SK-N-SH (cell line): ENCODE measurements around the gene NEURL1. TPM values are rescaled to one million over a fixed set of nuclear protein-coding genes. Genes with fewer than 3 reads are reported as not detected.

Experiments
- CTCF ChIA-PET: fragments of 300-600, 350-600 bp; formaldehyde crosslinking; extraction: SDS; loops from one replicate; lab custom pipeline; 2021; lab: Yijun Ruan, JAX
- POLR2A ChIA-PET: fragments of 350-600 bp; sonication (Branson Sonifier 250); formaldehyde crosslinking; extraction: SDS; loops from one replicate; lab custom pipeline; 2020; ENCODE audit warnings: antibody characterized with exemption, inconsistent platforms; lab: Yijun Ruan, JAX
- DNase-seq: peaks from one replicate; pipeline ENCODE4 v3.0.0; 2012
- H2AFZ ChIP-seq: fragments of 200-600 bp; sonication (generic); 2 replicates; pipeline ENCODE4 v1.8.1; 2016; ENCODE audit warnings: antibody characterized with exemption, mild to moderate bottlenecking, low read depth
- H3F3A ChIP-seq: fragments of 200-600 bp; sonication (generic); replicated peaks from 2 replicates; pipeline ENCODE3; 2016; ENCODE audit warnings: antibody characterized with exemption, mild to moderate bottlenecking; ENCODE audit not compliant: insufficient read depth
- H3K27ac ChIP-seq, 2 experiments: fragments of 200-500 bp in 1 of 2; fragments of 200-600 bp in 1 of 2; sonication (Bioruptor generic) in 1 of 2; sonication (generic), shearing (Covaris generic) in 1 of 2; 2 replicates each; pipeline versions ENCODE4 v1.5.1 to v1.6.1; 2014 to 2016; ENCODE audit warnings: low read depth in 2 of 2, inconsistent platforms in 1 of 2, low read length in 1 of 2, mild to moderate bottlenecking in 1 of 2, mixed read lengths in 1 of 2
- H3K27me3 ChIP-seq: fragments of 200-600 bp; sonication (generic), shearing (Covaris generic); 2 replicates; pipeline ENCODE4 v1.6.1; 2016; ENCODE audit warnings: mixed run types; ENCODE audit not compliant: insufficient read depth
- H3K36me3 ChIP-seq, 2 experiments: fragments of 200-500 bp in 1 of 2; fragments of 200-600 bp in 1 of 2; sonication (Bioruptor generic) in 1 of 2; sonication (generic) in 1 of 2; replicated peaks in 1 of 2; 2 replicates each; pipeline versions ENCODE3 to v1.5.1; 2014 to 2016; ENCODE audit warnings: low read length in 1 of 2, mild to moderate bottlenecking in 1 of 2; ENCODE audit not compliant: insufficient read depth in 2 of 2, control insufficient read depth in 1 of 2
- H3K4me1 ChIP-seq, 2 experiments: fragments of 200-500 bp in 1 of 2; fragments of 200-600 bp in 1 of 2; sonication (Bioruptor generic) in 1 of 2; sonication (generic), shearing (Covaris generic) in 1 of 2; 2 replicates each; pipeline versions ENCODE4 v1.5.1 to v1.6.1; 2014 to 2016; ENCODE audit warnings: low read depth in 1 of 2, low read length in 1 of 2, mixed run types in 1 of 2; ENCODE audit not compliant: insufficient read depth in 2 of 2, control insufficient read depth in 1 of 2
- H3K4me2 ChIP-seq: fragments of 200-600 bp; sonication (generic), shearing (Covaris generic); 2 replicates; pipeline ENCODE4 v1.6.1; 2017; ENCODE audit warnings: mixed run types
- H3K4me3 ChIP-seq, 2 experiments: fragments of 200-500 bp in 1 of 2; fragments of 200-600 bp in 1 of 2; sonication (Bioruptor generic) in 1 of 2; sonication (generic), shearing (Covaris generic) in 1 of 2; 2 replicates each; pipeline versions ENCODE4 v1.5.1 to v1.8.1; 2014 to 2016; ENCODE audit warnings: low read depth in 2 of 2, inconsistent platforms in 1 of 2, low read length in 1 of 2, mild to moderate bottlenecking in 1 of 2, mixed read lengths in 1 of 2, moderate library complexity in 1 of 2
- H3K79me2 ChIP-seq: fragments of 200-600 bp; sonication (generic); 2 replicates; pipeline ENCODE4 v1.8.1; 2017; ENCODE audit warnings: mild to moderate bottlenecking; ENCODE audit not compliant: insufficient read depth
- H3K9ac ChIP-seq: fragments of 200-600 bp; sonication (generic); 2 replicates; pipeline ENCODE4 v1.6.1; 2017; ENCODE audit warnings: mixed run types
- H3K9me2 ChIP-seq: fragments of 200-600 bp; sonication (generic); 2 replicates; pipeline ENCODE4 v1.6.1; 2017; ENCODE audit warnings: mixed run types
- H3K9me3 ChIP-seq: fragments of 200-600 bp; sonication (generic); 2 replicates; pipeline ENCODE4 v1.6.1; 2017; ENCODE audit warnings: mixed run types, mild to moderate bottlenecking, moderate library complexity
- H4K20me1 ChIP-seq: fragments of 200-600 bp; sonication (generic); 2 replicates; pipeline ENCODE4 v1.6.1; 2017; ENCODE audit warnings: mild to moderate bottlenecking, mixed run types; ENCODE audit not compliant: insufficient read depth
- ELF1 ChIP-seq: IDR thresholded peaks from 2 replicates; pipeline ENCODE4 v1.4.0; 2012
- EP300 ChIP-seq, 2 experiments: IDR thresholded peaks; 2 replicates each; pipeline versions ENCODE4 v1.4.0 to v1.6.1; 2012; ENCODE audit warnings: borderline replicate concordance in 1 of 2, low read depth in 1 of 2, low read length in 1 of 2
- EZH2phosphoT487 ChIP-seq: fragments of 200-600 bp; sonication (generic); IDR thresholded peaks from 2 replicates; pipeline ENCODE4 v1.6.1; 2017; ENCODE audit warnings: low read depth, mixed run types, mild to moderate bottlenecking, antibody characterized with exemption, moderate library complexity, borderline replicate concordance
- FOSL2 ChIP-seq: IDR thresholded peaks from 2 replicates; pipeline ENCODE4 v1.4.0; 2012; ENCODE audit warnings: low read depth, mild to moderate bottlenecking, moderate library complexity, borderline replicate concordance
- FOXJ3 ChIP-seq: sonication (generic); formaldehyde crosslinking; IDR thresholded peaks from 2 replicates; pipeline ENCODE4 v1.5.1; 2020; ENCODE audit warnings: mild to moderate bottlenecking, missing genetic modification reagents
- GATA2 ChIP-seq: sonication (generic); formaldehyde crosslinking; IDR thresholded peaks from 2 replicates; pipeline ENCODE4 v1.5.0; 2020; ENCODE audit warnings: mild to moderate bottlenecking, missing genetic modification reagents
- JUND ChIP-seq: IDR thresholded peaks from 2 replicates; pipeline ENCODE4 v1.4.0; 2012
- MAX ChIP-seq: IDR thresholded peaks from 2 replicates; pipeline ENCODE4 v1.4.0; 2012; ENCODE audit warnings: low read depth
- MEF2A ChIP-seq: IDR thresholded peaks from 2 replicates; pipeline ENCODE4 v1.4.0; 2012; ENCODE audit warnings: low read depth, borderline replicate concordance
- MXI1 ChIP-seq: IDR thresholded peaks from 2 replicates; pipeline ENCODE4 v1.6.1; 2012; ENCODE audit warnings: mild to moderate bottlenecking, low read depth, low read length, improper control_type of control experiment
- NRF1 ChIP-seq: IDR thresholded peaks from 2 replicates; pipeline ENCODE4 v1.6.1; 2012; ENCODE audit warnings: low read depth, mild to moderate bottlenecking, low read length
- PBX3 ChIP-seq: IDR thresholded peaks from 2 replicates; pipeline ENCODE4; 2012
- POLR2AphosphoS5 ChIP-seq: IDR thresholded peaks from 2 replicates; pipeline ENCODE4 v1.6.1; 2012; ENCODE audit warnings: low read depth, low read length
- RAD21 ChIP-seq: IDR thresholded peaks from 2 replicates; pipeline ENCODE4 v1.6.1; 2012; ENCODE audit warnings: mild to moderate bottlenecking, low read length
- RCOR1 ChIP-seq: fragments of 150-350 bp; IDR thresholded peaks from 2 replicates; pipeline ENCODE4 v1.6.1; 2017; ENCODE audit warnings: antibody characterized with exemption, low read length
- RFX5 ChIP-seq: IDR thresholded peaks from 2 replicates; pipeline ENCODE4 v1.6.1; 2012; ENCODE audit warnings: mild to moderate bottlenecking, improper control_type of control experiment, low read length
- SMC3 ChIP-seq: IDR thresholded peaks from 2 replicates; pipeline ENCODE4 v1.6.1; 2012; ENCODE audit warnings: low read depth, low read length, improper control_type of control experiment
- TAF1 ChIP-seq: IDR thresholded peaks from 2 replicates; pipeline ENCODE4 v1.6.1; 2012; ENCODE audit warnings: low read depth, mild to moderate bottlenecking, low read length, moderate library complexity, borderline replicate concordance
- WGBS: methylation state at CpG from one replicate; pipeline ENCODE4 v1.1.6; 2017; ENCODE audit warnings: low lambda C conversion rate; 5-methylcytosine and 5-hydroxymethylcytosine counted together
- polyA plus RNA-seq, 3 experiments: library from polyadenylated mRNA; depleted of rRNA; stranded (reverse); fragments of >200 nt; gene quantifications; 2 replicates each; pipeline ENCODE4 v1.2.3, GENCODE V29; 2012
- TF ChIP-seq, protein P1 (sequence below): fragments of 150-350 bp; IDR thresholded peaks from 2 replicates; pipeline ENCODE4 v1.6.1; 2016; ENCODE audit warnings: mild to moderate bottlenecking, low read depth, low read length
- TF ChIP-seq, protein P2 (sequence below): IDR thresholded peaks from 2 replicates; pipeline ENCODE4 v1.4.0; 2012; ENCODE audit warnings: low read depth, borderline replicate concordance

NEURL1 gene
- polyA plus RNA-seq, 1 of the 3 experiments (the other 2 are of a cell fraction) = 0.05 TPM

- Histone ChIP-seq H3K27ac (no peak overlapping the region), H3F3A (no peaks in the 10 kb centered on the region), H3K4me3 (no peak overlapping the region), H3K9me3 (no peaks in the 10 kb centered on the region), H3K27me3 (no peaks in the 10 kb centered on the region), H4K20me1 (no peaks in the 10 kb centered on the region), H3K79me2 (no peaks in the 10 kb centered on the region), H2AFZ (no peak overlapping the region; the same call in 1 of the 2 replicates), H3K4me1 (no peaks in the 10 kb centered on the region; a peak in 1 of 4 replicates), H3K9me2 (no peaks in the 10 kb centered on the region), H3K36me3 (no peaks in the 10 kb centered on the region), H3K4me2 (no peak overlapping the region), H3K9ac (no peak overlapping the region)
- ChIA-PET POLR2A (no interaction called here), CTCF (interaction anchor here (0.7 to 1.5 kb wide), 4 partner anchors 12 to 24 kb away, joined by 3 to 4 read pairs (median 3); no protein-coding TSS in a partner anchor)
- peak; percentile 47 for DNase-seq
- 63% methylated on average over 6 of the region's 8 CpGs for WGBS
- TF ChIP-seq SMC3 = no peak
- TF ChIP-seq GATA2 (CRISPR knock-in tag) = no peak
- TF ChIP-seq FOXJ3 (CRISPR knock-in tag) = no peak
- TF ChIP-seq POLR2AphosphoS5 = no peak
- TF ChIP-seq MXI1 = no peak
- no peak for TF ChIP-seq PBX3
- no peak for TF ChIP-seq JUND
- no peak for TF ChIP-seq RFX5
- no peak for TF ChIP-seq TAF1
- no peak for TF ChIP-seq FOSL2
These were observed 36.3 kb upstream of the NEURL1 start for GRCh38 chr10:103457176-103457712.

- H3K4me2 ChIP-seq = no peak overlapping the region
- H3K36me3 ChIP-seq = no peaks in the 10 kb centered on the region
- no peak overlapping the region for H3K9ac ChIP-seq
- no peak overlapping the region for H3K27ac ChIP-seq
- DNase-seq = no peak
- ChIA-PET CTCF (interaction anchor here (0.6 to 1.0 kb wide), 3 partner anchors 13 to 23 kb away, joined by 3 read pairs; no protein-coding TSS in a partner anchor), POLR2A (no interaction called here)
- H3K4me3 ChIP-seq = no peak overlapping the region
- no peak overlapping the region for H2AFZ ChIP-seq
- H3K9me3 ChIP-seq = no peaks in the 10 kb centered on the region
- WGBS = 84% methylated on average over 34 of the region's 39 CpGs
- H3K9me2 ChIP-seq = no peaks in the 10 kb centered on the region
- H4K20me1 ChIP-seq = no peaks in the 10 kb centered on the region
- H3K79me2 ChIP-seq = no peaks in the 10 kb centered on the region
- no peaks in the 10 kb centered on the region for H3F3A ChIP-seq
- no peak for TF ChIP-seq POLR2AphosphoS5
- TF ChIP-seq MXI1 = no peak
- TF ChIP-seq, protein P1, sequence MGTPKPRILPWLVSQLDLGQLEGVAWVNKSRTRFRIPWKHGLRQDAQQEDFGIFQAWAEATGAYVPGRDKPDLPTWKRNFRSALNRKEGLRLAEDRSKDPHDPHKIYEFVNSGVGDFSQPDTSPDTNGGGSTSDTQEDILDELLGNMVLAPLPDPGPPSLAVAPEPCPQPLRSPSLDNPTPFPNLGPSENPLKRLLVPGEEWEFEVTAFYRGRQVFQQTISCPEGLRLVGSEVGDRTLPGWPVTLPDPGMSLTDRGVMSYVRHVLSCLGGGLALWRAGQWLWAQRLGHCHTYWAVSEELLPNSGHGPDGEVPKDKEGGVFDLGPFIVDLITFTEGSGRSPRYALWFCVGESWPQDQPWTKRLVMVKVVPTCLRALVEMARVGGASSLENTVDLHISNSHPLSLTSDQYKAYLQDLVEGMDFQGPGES = no peak
- TF ChIP-seq MEF2A = no peak
- TF ChIP-seq RFX5 = no peak
- TF ChIP-seq NRF1 = no peak
- TF ChIP-seq RAD21 = no peak
- no peak for TF ChIP-seq MAX
- no peak for TF ChIP-seq RCOR1
- no peak for TF ChIP-seq EZH2phosphoT487
- TF ChIP-seq SMC3 = no peak
- TF ChIP-seq GATA2 (CRISPR knock-in tag) = no peak
- no peak for TF ChIP-seq EP300 (IDR thresholded peaks at IDR 0.05; ENCODE audit: borderline replicate concordance in 1 of 2, low read depth in 1 of 2, low read length in 1 of 2)
- TF ChIP-seq ELF1 = no peak
- TF ChIP-seq, protein P2, sequence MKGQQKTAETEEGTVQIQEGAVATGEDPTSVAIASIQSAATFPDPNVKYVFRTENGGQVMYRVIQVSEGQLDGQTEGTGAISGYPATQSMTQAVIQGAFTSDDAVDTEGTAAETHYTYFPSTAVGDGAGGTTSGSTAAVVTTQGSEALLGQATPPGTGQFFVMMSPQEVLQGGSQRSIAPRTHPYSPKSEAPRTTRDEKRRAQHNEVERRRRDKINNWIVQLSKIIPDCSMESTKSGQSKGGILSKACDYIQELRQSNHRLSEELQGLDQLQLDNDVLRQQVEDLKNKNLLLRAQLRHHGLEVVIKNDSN = no peak
- no peaks in the 10 kb centered on the region for H3K27me3 ChIP-seq
- H3K4me1 ChIP-seq = no peaks in the 10 kb centered on the region; a peak in 1 of 4 replicates
These were observed 35.5 kb upstream of the NEURL1 start for GRCh38 chr10:103457896-103458583.
